NB4 (cell line): Measurements from ENCODE around the gene SNX32.

ENCODE experiments used
- CTCF ChIP-seq: IDR thresholded peaks from one replicate; pipeline ENCODE4 v1.5.1; 2012; ENCODE audit warnings: low read depth, low read length
- MAX ChIP-seq: IDR thresholded peaks from 2 replicates; pipeline ENCODE4 v1.6.1; 2011; ENCODE audit warnings: low read depth, low read length
- MYC ChIP-seq: IDR thresholded peaks from 2 replicates; pipeline ENCODE4 v1.6.1; 2011; ENCODE audit warnings: low read depth, low read length
- POLR2A ChIP-seq: IDR thresholded peaks from 2 replicates; pipeline ENCODE4 v1.6.1; 2011; ENCODE audit warnings: mild to moderate bottlenecking; ENCODE audit not compliant: insufficient read length; ENCODE audit errors: extremely low read depth

- peak; percentile 95 for TF ChIP-seq POLR2A
- TF ChIP-seq MAX: peak; percentile 68
- no peak for TF ChIP-seq CTCF
- TF ChIP-seq MYC: peak; percentile 81
These were observed 66.5 kb downstream of the SNX32 start, which contains the start of gene FOSL1 for GRCh38 chr11:65900125-65900898.
